Breast epithelium (tissue), 4 donors: ENCODE data around the gene TMEM212. TPM values are rescaled to one million over a fixed set of nuclear protein-coding genes. Genes with fewer than 3 reads are reported as not detected.
A peak's percentile ranks its signal among the peaks of the same experiment; 100 is the strongest.

Experiments used
- DNase-seq, 2 donors: peaks; one replicate each; pipeline ENCODE4 v3.0.0-alpha.2; 2019; ENCODE audit warnings: low spot score in 2 of 2
- H3K27ac ChIP-seq, 2 donors: fragments of 200-600 bp; sonication (generic) in 1 of 2; one replicate each; pipeline ENCODE4 v1.5.1; 2016 to 2019; ENCODE audit warnings: mild to moderate bottlenecking in 1 of 2
- H3K27me3 ChIP-seq, 2 donors: fragments of 200-600 bp; sonication (generic) in 1 of 2; one replicate each; pipeline versions ENCODE4 v1.5.1 to v1.6.0; 2017 to 2019; ENCODE audit warnings: control low read depth in 1 of 2, mild to moderate bottlenecking in 1 of 2
- H3K36me3 ChIP-seq: fragments of 200-600 bp; one replicate; pipeline ENCODE4 v1.5.1; 2019
- H3K4me1 ChIP-seq, 2 donors: fragments of 200-600 bp; sonication (generic); one replicate each; pipeline ENCODE4 v1.5.1; 2016 to 2019; ENCODE audit warnings: control low read depth in 1 of 2
- H3K4me3 ChIP-seq, 3 donors: fragments of 200-600 bp; sonication (generic); 1 replicate in 2 of 3; 2 replicates in 1 of 3; pipeline ENCODE4 v1.5.1; 2016 to 2019; ENCODE audit warnings: mild to moderate bottlenecking in 3 of 3, moderate library complexity in 2 of 3
- H3K9me3 ChIP-seq, 2 donors: fragments of 200-600 bp; sonication (generic) in 1 of 2; one replicate each; pipeline ENCODE4 v1.5.1; 2016 to 2019; ENCODE audit warnings: control low read depth in 1 of 2
- POLR2A ChIP-seq: fragments of 450-650 bp; IDR thresholded peaks from one replicate; pipeline ENCODE4 v1.6.1; 2016; ENCODE audit warnings: antibody characterized with exemption, mild to moderate bottlenecking, moderate library complexity
- POLR2AphosphoS5 ChIP-seq, 3 donors: sonication (generic); formaldehyde crosslinking; IDR thresholded peaks; one replicate each; pipeline ENCODE4 v1.6.1; 2017; ENCODE audit warnings: antibody characterized with exemption in 3 of 3
- intact Hi-C: fragments of 100-400 bp; cut with DNase I; formaldehyde crosslinking; loops from one replicate; pipeline ENCODE4 v1.15.1; 2023; ENCODE audit warnings: low total_unique reads
- total RNA-seq, 3 donors: library from RNA; depleted of rRNA; stranded (reverse); fragments of >200 nt; gene quantifications; one replicate each; pipeline ENCODE4 v1.1.0, GENCODE V29; 2016
- TF ChIP-seq, protein P1 (sequence below), 3 donors: fragments of 450-650 bp; IDR thresholded peaks; one replicate each; pipeline ENCODE4 v1.5.1; 2016 to 2017; ENCODE audit warnings: antibody characterized with exemption in 3 of 3, mild to moderate bottlenecking in 3 of 3, moderate library complexity in 3 of 3

The TMEM212 gene
- total RNA-seq, 3 donors from 2014 or later, result 1.3 TPM; not detected in 2

DNA sequence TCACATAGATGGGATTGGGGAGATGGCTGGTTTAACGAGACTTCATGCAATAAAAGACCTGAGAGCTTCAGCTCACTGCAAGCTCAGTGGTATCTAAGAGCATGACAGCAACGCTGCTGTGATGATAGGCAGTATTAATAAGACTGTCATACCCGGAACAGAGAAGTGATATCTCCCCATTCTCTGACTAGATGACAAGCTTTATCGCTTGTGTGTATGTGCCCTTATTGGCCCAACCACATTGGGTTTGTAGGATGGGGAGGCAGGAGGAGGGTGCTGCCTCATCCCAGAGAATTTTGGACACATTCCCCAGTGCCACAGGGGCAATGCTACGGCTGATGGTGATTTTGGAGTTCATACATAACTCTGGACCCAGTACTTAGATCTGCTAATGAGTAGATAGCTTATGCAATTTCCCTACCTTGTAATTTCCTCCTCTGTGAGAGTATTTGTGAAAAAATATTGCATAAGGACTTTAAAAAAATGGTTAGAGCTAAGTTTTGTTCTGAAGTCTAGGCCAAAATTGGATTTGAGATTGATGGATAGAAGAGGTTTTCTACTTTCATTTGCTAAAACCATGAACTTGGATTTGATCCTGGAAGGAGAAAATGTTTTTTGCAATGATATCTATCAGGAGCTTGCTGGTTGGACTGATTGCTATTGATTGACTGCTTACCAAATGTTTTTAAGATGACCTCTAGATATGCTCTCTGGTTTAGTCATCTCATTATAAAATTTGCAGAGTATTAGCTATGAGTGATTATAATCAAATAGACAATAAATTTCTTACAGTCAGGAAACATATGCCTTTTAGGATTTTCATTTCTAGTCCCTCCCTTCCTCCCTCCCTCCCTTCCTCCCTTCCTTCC lies 14.0 kb upstream of the TMEM212 start:
- Histone ChIP-seq H3K9me3 (no peaks in the 10 kb centered on the region), H3K4me1 (peaks cover 0 to 5% of the 10 kb centered on the region in 2 donors), H3K27ac (peak overlapping the region; percentile 46 to 56), H3K36me3 (no peaks in the 10 kb centered on the region), H3K4me3 (no peak overlapping the region), H3K27me3 (no peaks in the 10 kb centered on the region)
- no peak for DNase-seq
- intact Hi-C loops, result no loop called here
- TF ChIP-seq POLR2A (no peak), POLR2AphosphoS5 (IDR thresholded peaks at IDR 0.05) (no peak)

DNA sequence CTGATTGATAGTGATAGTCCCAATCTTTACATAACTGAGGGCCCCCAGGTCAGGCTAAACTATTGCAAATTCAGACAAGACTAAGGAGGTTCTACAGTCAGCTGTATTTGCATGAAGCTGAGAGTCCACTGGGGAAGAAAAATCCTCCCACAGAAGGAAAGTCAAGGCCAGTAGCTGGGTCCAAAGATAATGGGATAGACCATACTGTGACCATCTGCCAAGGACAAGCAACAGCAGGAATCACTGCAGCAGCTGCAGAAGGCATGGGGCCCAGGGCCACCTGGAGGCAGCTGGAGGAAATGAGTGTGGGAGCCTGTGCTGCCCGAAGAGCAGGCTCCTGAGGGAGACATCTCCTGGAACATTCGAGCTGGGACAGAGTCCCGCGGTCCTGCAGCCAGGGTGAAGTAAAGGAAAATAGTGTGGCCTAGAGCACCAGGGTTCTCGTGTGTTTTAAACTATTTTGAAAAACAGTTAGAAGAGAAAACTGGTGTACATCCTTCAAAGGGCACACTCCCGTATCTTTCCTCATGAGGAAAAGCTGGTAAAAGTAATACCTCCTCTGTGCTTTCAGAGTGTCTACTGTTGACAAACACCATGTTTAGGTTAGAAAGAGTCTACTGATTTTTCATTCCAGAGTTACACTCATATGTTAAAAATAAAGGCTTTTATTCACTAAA lies 13.2 kb upstream of the TMEM212 start:
- TF ChIP-seq POLR2A (no peak), POLR2AphosphoS5 (IDR thresholded peaks at IDR 0.05) (no peak)
- TF ChIP-seq, protein P1, sequence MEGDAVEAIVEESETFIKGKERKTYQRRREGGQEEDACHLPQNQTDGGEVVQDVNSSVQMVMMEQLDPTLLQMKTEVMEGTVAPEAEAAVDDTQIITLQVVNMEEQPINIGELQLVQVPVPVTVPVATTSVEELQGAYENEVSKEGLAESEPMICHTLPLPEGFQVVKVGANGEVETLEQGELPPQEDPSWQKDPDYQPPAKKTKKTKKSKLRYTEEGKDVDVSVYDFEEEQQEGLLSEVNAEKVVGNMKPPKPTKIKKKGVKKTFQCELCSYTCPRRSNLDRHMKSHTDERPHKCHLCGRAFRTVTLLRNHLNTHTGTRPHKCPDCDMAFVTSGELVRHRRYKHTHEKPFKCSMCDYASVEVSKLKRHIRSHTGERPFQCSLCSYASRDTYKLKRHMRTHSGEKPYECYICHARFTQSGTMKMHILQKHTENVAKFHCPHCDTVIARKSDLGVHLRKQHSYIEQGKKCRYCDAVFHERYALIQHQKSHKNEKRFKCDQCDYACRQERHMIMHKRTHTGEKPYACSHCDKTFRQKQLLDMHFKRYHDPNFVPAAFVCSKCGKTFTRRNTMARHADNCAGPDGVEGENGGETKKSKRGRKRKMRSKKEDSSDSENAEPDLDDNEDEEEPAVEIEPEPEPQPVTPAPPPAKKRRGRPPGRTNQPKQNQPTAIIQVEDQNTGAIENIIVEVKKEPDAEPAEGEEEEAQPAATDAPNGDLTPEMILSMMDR (IDR thresholded peaks at IDR 0.05), result peak in 2 of 3 donors; percentile 59 to 70
- H3K36me3 ChIP-seq, result no peaks in the 10 kb centered on the region
- intact Hi-C loops, result no loop called here
- no peak overlapping the region for H3K4me3 ChIP-seq
- peaks cover 0 to 5% of the 10 kb centered on the region in 2 donors for H3K4me1 ChIP-seq
- no peaks in the 10 kb centered on the region for H3K9me3 ChIP-seq
- no peaks in the 10 kb centered on the region for H3K27me3 ChIP-seq
- H3K27ac ChIP-seq, result peak overlapping the region; percentile 46 to 49
- peak; percentile 57 to 61 for DNase-seq

DNA sequence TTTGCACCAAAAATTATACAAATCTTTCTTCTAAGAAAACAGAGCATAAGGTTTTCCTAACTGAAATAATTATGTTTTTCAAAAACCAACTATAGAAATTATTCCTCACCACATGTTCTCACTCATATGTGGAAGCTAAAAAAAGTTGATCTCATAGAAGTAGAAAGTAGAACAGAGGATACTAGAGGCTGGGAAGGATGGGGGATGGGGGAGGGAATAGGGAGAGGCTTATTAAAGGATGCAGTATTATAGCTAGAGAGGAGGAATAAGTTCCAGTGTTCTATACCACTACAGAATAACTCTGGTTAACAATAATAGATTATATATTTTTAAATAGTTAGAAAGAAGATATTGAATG lies 12.7 kb upstream of the TMEM212 start:
- H3K27ac ChIP-seq, result peak overlapping the region; percentile 46 to 49

DNA sequence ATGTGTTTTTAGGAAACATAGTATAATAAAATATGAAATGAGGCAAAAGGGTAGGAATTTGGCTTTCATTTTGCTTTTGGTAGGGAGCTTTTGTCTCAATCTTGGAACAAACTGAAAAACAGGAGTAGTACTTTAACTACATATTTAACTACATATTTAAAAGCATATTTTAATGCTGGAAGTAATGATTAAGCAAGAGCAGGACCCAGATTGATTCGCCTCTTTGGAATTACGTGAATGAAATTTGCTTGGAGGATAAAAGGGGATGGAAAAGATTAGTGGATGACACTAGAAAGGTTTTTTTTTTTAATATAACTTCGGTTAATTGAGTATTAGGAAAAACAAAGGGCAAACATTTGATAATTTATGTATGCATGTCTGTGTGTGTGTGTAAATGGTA lies 11.2 kb upstream of the TMEM212 start:
- H3K36me3 ChIP-seq, result no peaks in the 10 kb centered on the region

More for the DNA sequence above, 12.7 kb upstream of the TMEM212 start:
- intact Hi-C loops, result no loop called here
- TF ChIP-seq, protein P1 (IDR thresholded peaks at IDR 0.05), result no peak
- TF ChIP-seq POLR2AphosphoS5 (IDR thresholded peaks at IDR 0.05) (no peak), POLR2A (no peak)
- no peak for DNase-seq
- H3K9me3 ChIP-seq, result no peaks in the 10 kb centered on the region
- no peaks in the 10 kb centered on the region for H3K27me3 ChIP-seq
- H3K4me3 ChIP-seq, result no peak overlapping the region
- peaks cover 0 to 5% of the 10 kb centered on the region in 2 donors for H3K4me1 ChIP-seq
- H3K36me3 ChIP-seq, result no peaks in the 10 kb centered on the region

DNA sequence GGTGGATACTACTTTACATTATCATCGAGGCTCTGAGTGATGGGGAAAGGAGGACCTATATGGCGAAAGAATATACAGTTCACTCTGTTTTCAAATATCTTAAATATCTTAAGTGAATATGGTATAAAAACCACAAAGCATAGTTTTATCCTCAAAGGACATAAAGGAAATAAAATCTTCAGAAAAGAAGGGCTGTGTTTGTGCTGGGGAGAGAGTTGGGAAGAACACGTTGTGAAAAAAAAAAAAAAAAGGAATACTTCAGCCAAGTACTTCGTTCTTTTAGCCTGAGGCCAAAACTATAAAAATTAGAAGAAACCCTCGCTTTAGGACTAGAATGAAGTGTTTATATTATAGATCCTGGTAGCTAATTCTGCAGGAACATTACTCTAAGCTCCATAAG lies 10.2 kb upstream of the TMEM212 start:
- Histone ChIP-seq H3K9me3 (no peaks in the 10 kb centered on the region), H3K27me3 (no peaks in the 10 kb centered on the region), H3K36me3 (no peaks in the 10 kb centered on the region), H3K4me3 (no peak overlapping the region), H3K27ac (peak overlapping the region; percentile 40 to 64), H3K4me1 (peaks cover 0 to 5% of the 10 kb centered on the region in 2 donors)
- intact Hi-C loops, result no loop called here
- TF ChIP-seq POLR2AphosphoS5 (IDR thresholded peaks at IDR 0.05), result no peak
- DNase-seq, result no peak

More for the DNA sequence above, 11.2 kb upstream of the TMEM212 start:
- Histone ChIP-seq H3K27me3 (no peaks in the 10 kb centered on the region), H3K27ac (peak overlapping the region; percentile 40 to 64), H3K4me1 (peaks cover 0 to 5% of the 10 kb centered on the region in 2 donors), H3K4me3 (no peak overlapping the region), H3K9me3 (no peaks in the 10 kb centered on the region)
- no peak for DNase-seq
- intact Hi-C loops, result no loop called here
- TF ChIP-seq POLR2AphosphoS5 (IDR thresholded peaks at IDR 0.05) (no peak), POLR2A (no peak)
- TF ChIP-seq, protein P1 (IDR thresholded peaks at IDR 0.05), result no peak
